OCI-LY7 (cell line): Measurements from ENCODE around the gene SLC25A22. TPM values are rescaled to one million over a fixed set of nuclear protein-coding genes. Genes with fewer than 3 reads are reported as not detected.

Experiments used
- BruUV-seq: library from RNA; stranded (reverse); fragments of 400-500 nt; replicated peaks from 2 replicates; lab custom pipeline; 2021; lab: Mats Ljungman, UMichigan
- CTCF ChIA-PET: fragments of 300-600 bp; sonication (Branson Sonifier 250); formaldehyde crosslinking; loops from one replicate; lab custom pipeline; 2022; ENCODE audit warnings: antibody characterized with exemption; ENCODE audit not compliant: unreplicated experiment; lab: Charles Lee
- POLR2A ChIA-PET: fragments of 300-600 bp; sonication (Branson Sonifier 250); formaldehyde crosslinking; loops from one replicate; lab custom pipeline; 2022; ENCODE audit warnings: antibody characterized with exemption; lab: Charles Lee
- DNase-seq: peaks from one replicate; pipeline ENCODE4 v3.0.0-alpha.2; 2015; ENCODE audit warnings: low spot score
- H2AFZ ChIP-seq: fragments of 200-600 bp; sonication (generic), shearing (Covaris generic); 2 replicates; pipeline ENCODE4 v1.6.1; 2014; ENCODE audit warnings: mild to moderate bottlenecking, antibody characterized with exemption, low read length, moderate library complexity
- H3K27ac ChIP-seq: fragments of 200-600 bp; sonication (generic); 2 replicates; pipeline ENCODE4 v1.5.1; 2014; ENCODE audit warnings: mixed run types, low read depth, mild to moderate bottlenecking, moderate library complexity, low read length, inconsistent platforms; ENCODE audit not compliant: poor library complexity, severe bottlenecking
- H3K36me3 ChIP-seq: fragments of 200-600 bp; sonication (generic); 2 replicates; pipeline ENCODE4 v1.6.1; 2014; ENCODE audit warnings: mild to moderate bottlenecking, antibody characterized with exemption, low read length, moderate library complexity, mixed read lengths; ENCODE audit not compliant: insufficient read depth
- H3K4me1 ChIP-seq: fragments of 200-600 bp; sonication (generic); 2 replicates; pipeline ENCODE4 v1.5.1; 2014; ENCODE audit warnings: mild to moderate bottlenecking, low read length; ENCODE audit not compliant: insufficient read depth, poor library complexity, severe bottlenecking
- H3K4me2 ChIP-seq: fragments of 200-600 bp; sonication (generic); 2 replicates; pipeline ENCODE4 v1.6.1; 2014; ENCODE audit warnings: mild to moderate bottlenecking, low read length
- H3K4me3 ChIP-seq: fragments of 200-600 bp; sonication (generic); 2 replicates; pipeline ENCODE4 v1.5.1; 2014; ENCODE audit warnings: mild to moderate bottlenecking, low read depth, low read length; ENCODE audit not compliant: poor library complexity, severe bottlenecking
- H3K79me2 ChIP-seq: fragments of 200-600 bp; sonication (generic); 2 replicates; pipeline ENCODE4 v1.6.1; 2016; ENCODE audit warnings: low read depth, mild to moderate bottlenecking, low read length, moderate library complexity, mixed read lengths; ENCODE audit not compliant: insufficient read depth
- H3K9me2 ChIP-seq: fragments of 200-600 bp; sonication (generic); 2 replicates; pipeline ENCODE4 v1.6.1; 2016; ENCODE audit warnings: mild to moderate bottlenecking, low read length, mixed read lengths; ENCODE audit not compliant: insufficient read depth
- H3K9me3 ChIP-seq: fragments of 200-600 bp; sonication (generic); 2 replicates; pipeline ENCODE4 v1.6.1; 2014; ENCODE audit warnings: mild to moderate bottlenecking, mixed run types, low read length, mixed read lengths
- H4K20me1 ChIP-seq: fragments of 200-600 bp; sonication (generic); 2 replicates; pipeline ENCODE4 v1.6.1; 2014; ENCODE audit warnings: mild to moderate bottlenecking, antibody characterized with exemption, low read length, moderate library complexity, mixed read lengths; ENCODE audit not compliant: insufficient read depth
- EZH2phosphoT487 ChIP-seq: fragments of 200-600 bp; sonication (generic); IDR thresholded peaks from 2 replicates; pipeline ENCODE4 v1.6.1; 2018; ENCODE audit warnings: low read depth, borderline replicate concordance, mild to moderate bottlenecking, mixed run types, antibody characterized with exemption, low read length, moderate library complexity, mixed read lengths
- intact Hi-C: fragments of 100-400 bp; cut with micrococcal nuclease; formaldehyde crosslinking; loops from one replicate; pipeline ENCODE4 v1.10.0; 2022; ENCODE audit not compliant: unreplicated experiment
- total RNA-seq, 2 experiments: library from RNA; depleted of rRNA in 1 of 2; stranded (reverse); fragments of >200 nt in 1 of 2; shearing (Covaris generic) in 1 of 2; gene quantifications; 2 replicates each; pipeline ENCODE4 v1.2.3, GENCODE V29; 2014 to 2022
- TF ChIP-seq, protein P1 (sequence below): fragments of 200-600 bp; sonication (generic); conservative IDR thresholded peaks from 2 replicates; pipeline ENCODE4 v1.5.1; 2014; ENCODE audit warnings: mild to moderate bottlenecking, antibody characterized with exemption, low read length, moderate library complexity, mixed read lengths

The SLC25A22 gene
- total RNA-seq, 2 experiments from 2014 or later = 30.8 to 50.9 TPM

DNA sequence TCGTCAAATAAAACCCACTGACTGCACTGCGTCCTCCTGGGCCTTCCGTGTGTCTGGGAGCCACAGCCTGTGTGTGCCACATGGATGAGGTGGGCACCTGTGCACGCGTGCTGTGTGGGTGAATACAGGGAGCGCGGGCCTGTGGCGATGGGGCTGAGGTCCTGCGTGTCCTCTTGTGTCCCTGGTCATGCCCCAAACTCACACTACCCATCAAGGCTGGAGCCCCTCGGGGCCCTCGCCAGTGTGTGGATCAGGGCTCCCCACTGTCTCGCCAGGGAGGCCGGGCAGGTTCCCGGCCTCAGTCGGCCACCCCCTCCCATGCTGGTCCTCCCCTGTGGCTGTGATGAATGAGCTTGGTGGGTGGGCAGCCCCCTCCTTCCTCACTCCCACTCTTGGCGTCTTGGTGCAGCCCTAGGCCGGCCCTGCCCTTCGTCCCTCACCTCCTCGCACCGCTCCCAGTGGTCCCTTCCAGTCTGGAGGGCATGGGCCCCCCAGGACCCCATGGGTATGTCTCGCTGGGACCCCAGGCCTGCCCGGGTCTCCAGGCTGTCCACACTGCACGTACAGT lies 34.0 kb upstream of the SLC25A22 start:
- 0 out of 2 replicates have a peak, but pooled peaks cover 3% of the 10 kb centered on the region for H4K20me1 ChIP-seq
- BruUV-seq = no TSS peak
- no peaks in the 10 kb centered on the region for H3K36me3 ChIP-seq
- POLR2A ChIA-PET = no interaction called here
- no peaks in the 10 kb centered on the region for H3K9me2 ChIP-seq
- H3K79me2 ChIP-seq = no peaks in the 10 kb centered on the region
- intact Hi-C loops = no loop called here
- H3K27ac ChIP-seq = no peak overlapping the region
- CTCF ChIA-PET = no interaction called here
- H3K4me2 ChIP-seq = no peak overlapping the region; the same call in 1 of the 2 replicates
- H2AFZ ChIP-seq = no peak overlapping the region
- TF ChIP-seq, protein P1, sequence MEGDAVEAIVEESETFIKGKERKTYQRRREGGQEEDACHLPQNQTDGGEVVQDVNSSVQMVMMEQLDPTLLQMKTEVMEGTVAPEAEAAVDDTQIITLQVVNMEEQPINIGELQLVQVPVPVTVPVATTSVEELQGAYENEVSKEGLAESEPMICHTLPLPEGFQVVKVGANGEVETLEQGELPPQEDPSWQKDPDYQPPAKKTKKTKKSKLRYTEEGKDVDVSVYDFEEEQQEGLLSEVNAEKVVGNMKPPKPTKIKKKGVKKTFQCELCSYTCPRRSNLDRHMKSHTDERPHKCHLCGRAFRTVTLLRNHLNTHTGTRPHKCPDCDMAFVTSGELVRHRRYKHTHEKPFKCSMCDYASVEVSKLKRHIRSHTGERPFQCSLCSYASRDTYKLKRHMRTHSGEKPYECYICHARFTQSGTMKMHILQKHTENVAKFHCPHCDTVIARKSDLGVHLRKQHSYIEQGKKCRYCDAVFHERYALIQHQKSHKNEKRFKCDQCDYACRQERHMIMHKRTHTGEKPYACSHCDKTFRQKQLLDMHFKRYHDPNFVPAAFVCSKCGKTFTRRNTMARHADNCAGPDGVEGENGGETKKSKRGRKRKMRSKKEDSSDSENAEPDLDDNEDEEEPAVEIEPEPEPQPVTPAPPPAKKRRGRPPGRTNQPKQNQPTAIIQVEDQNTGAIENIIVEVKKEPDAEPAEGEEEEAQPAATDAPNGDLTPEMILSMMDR = no peak
- TF ChIP-seq EZH2phosphoT487 = no peak
- H3K4me3 ChIP-seq = no peak overlapping the region
- H3K9me3 ChIP-seq = no peaks in the 10 kb centered on the region
- H3K4me1 ChIP-seq = peaks cover 29% of the 10 kb centered on the region
- DNase-seq = no peak

DNA sequence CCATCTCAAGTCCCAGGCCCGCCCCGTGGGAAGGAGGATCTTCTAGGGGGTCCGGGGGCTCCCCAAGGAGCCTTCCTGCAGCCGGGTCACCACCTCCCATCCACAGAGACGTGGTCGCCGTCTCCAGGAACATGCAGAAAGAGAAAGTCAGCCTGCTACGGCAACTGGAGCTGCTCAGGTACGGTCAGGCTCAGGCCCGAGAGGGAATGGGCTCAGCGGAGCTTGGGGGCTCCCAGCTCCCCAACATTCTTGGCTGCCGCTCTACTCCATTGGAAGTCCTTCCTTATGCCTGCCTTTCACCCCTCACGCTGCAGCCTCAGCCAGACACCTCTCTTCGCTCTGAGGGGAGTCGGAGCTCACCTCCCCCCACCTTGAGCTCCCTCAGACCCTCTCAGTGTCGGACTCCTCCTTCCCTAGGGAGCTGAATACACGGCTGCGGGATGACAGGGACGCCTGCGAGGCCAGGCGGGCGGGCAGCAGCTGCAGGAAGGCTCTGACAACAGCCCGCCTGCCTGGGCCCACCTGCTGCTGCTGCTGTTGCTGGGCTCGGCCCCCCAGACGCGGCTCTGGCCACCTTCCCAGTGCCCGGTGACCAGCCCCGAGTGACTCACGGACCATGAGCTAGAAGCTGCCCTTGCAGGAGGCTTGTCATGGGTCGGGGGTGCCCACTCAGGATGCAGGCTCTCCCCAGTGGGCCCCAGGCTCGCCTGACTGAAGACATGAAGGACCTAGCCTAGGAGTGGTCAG lies 33.2 kb upstream of the SLC25A22 start:
- Histone ChIP-seq H3K9me2 (no peaks in the 10 kb centered on the region), H3K4me3 (no peak overlapping the region), H4K20me1 (no peaks in the 10 kb centered on the region), H2AFZ (no peak overlapping the region), H3K36me3 (no peaks in the 10 kb centered on the region), H3K27ac (no peak overlapping the region), H3K4me2 (no peak overlapping the region), H3K4me1 (peaks cover 36% of the 10 kb centered on the region), H3K79me2 (no peaks in the 10 kb centered on the region), H3K9me3 (no peaks in the 10 kb centered on the region)
- CTCF ChIA-PET = no interaction called here
- TF ChIP-seq, protein P1 = no peak
- TF ChIP-seq EZH2phosphoT487 = no peak
- intact Hi-C loops = no loop called here
- POLR2A ChIA-PET = interaction anchor here (0.9 kb wide), 1 partner anchor 12 kb away, joined by 3 read pairs; no protein-coding TSS in a partner anchor
- no TSS peak for BruUV-seq
- no peak for DNase-seq
